Measurements from ENCODE around the gene CCNC. TPM values are rescaled to one million over a fixed set of nuclear protein-coding genes. Genes with fewer than 3 reads are reported as not detected.

The CCNC gene
- total RNA-seq, 1 experiment from 2014 or later, result 43.4 TPM

DNA sequence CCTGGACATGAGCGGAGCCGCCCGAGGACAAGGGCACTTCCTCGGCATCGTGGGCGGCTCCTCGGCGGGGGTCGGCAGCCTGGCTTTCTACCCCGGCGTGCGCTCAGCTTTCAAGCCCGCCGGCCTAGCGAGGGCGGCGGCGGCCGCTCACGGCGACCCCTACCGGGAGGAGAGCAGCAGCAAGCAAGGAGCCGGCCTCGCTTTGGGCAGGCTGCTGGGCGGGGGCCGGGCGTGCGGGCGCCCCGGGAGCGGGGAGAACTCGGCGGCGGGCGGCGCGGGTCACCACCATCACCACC lies 44.9 kb upstream of the CCNC start:
- TF ChIP-seq SIN3A (IDR thresholded peaks at IDR 0.05; ENCODE audit: borderline replicate concordance, insufficient read depth, low read depth, low read length) (no peak), POLR2AphosphoS5 (IDR thresholded peaks at IDR 0.05; ENCODE audit: low read depth, low read length) (no peak), TCF7L2 (IDR thresholded peaks at IDR 0.05; ENCODE audit: low read depth, low read length) (no peak)
- TF ChIP-seq, protein P1, sequence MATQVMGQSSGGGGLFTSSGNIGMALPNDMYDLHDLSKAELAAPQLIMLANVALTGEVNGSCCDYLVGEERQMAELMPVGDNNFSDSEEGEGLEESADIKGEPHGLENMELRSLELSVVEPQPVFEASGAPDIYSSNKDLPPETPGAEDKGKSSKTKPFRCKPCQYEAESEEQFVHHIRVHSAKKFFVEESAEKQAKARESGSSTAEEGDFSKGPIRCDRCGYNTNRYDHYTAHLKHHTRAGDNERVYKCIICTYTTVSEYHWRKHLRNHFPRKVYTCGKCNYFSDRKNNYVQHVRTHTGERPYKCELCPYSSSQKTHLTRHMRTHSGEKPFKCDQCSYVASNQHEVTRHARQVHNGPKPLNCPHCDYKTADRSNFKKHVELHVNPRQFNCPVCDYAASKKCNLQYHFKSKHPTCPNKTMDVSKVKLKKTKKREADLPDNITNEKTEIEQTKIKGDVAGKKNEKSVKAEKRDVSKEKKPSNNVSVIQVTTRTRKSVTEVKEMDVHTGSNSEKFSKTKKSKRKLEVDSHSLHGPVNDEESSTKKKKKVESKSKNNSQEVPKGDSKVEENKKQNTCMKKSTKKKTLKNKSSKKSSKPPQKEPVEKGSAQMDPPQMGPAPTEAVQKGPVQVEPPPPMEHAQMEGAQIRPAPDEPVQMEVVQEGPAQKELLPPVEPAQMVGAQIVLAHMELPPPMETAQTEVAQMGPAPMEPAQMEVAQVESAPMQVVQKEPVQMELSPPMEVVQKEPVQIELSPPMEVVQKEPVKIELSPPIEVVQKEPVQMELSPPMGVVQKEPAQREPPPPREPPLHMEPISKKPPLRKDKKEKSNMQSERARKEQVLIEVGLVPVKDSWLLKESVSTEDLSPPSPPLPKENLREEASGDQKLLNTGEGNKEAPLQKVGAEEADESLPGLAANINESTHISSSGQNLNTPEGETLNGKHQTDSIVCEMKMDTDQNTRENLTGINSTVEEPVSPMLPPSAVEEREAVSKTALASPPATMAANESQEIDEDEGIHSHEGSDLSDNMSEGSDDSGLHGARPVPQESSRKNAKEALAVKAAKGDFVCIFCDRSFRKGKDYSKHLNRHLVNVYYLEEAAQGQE (IDR thresholded peaks at IDR 0.05; ENCODE audit: insufficient read depth in 1 of 2, low read depth in 2 of 2, low read length in 1 of 2), result no peak
- TF ChIP-seq, protein P2, sequence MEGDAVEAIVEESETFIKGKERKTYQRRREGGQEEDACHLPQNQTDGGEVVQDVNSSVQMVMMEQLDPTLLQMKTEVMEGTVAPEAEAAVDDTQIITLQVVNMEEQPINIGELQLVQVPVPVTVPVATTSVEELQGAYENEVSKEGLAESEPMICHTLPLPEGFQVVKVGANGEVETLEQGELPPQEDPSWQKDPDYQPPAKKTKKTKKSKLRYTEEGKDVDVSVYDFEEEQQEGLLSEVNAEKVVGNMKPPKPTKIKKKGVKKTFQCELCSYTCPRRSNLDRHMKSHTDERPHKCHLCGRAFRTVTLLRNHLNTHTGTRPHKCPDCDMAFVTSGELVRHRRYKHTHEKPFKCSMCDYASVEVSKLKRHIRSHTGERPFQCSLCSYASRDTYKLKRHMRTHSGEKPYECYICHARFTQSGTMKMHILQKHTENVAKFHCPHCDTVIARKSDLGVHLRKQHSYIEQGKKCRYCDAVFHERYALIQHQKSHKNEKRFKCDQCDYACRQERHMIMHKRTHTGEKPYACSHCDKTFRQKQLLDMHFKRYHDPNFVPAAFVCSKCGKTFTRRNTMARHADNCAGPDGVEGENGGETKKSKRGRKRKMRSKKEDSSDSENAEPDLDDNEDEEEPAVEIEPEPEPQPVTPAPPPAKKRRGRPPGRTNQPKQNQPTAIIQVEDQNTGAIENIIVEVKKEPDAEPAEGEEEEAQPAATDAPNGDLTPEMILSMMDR (IDR thresholded peaks at IDR 0.05), result no peak; the same call in 1 of the 2 replicates
- H3K4me3 ChIP-seq (ENCODE audit: low read depth in 2 of 2, low read length in 2 of 2), result no peak overlapping the region
- DNase-seq (ENCODE audit: low read depth, low spot score) (no peak), ATAC-seq (no peak)
- POLR2A ChIA-PET, result no interaction called here
- no peaks in the 10 kb centered on the region for H3K36me3 ChIP-seq (ENCODE audit: control insufficient read depth, insufficient read depth, low read length)
- CTCF ChIA-PET, result no interaction called here
- peaks cover 37% of the 10 kb centered on the region for H3K27me3 ChIP-seq (ENCODE audit: control insufficient read depth, insufficient read depth, low read length)
- BruUV-seq (replicated peaks), result no TSS peak
- no peak overlapping the region for H3K27ac ChIP-seq (ENCODE audit: low read length)
- H3K9me3 ChIP-seq (ENCODE audit: control insufficient read depth, insufficient read depth, low read depth, low read length), result no peaks in the 10 kb centered on the region
- H3K4me1 ChIP-seq (ENCODE audit: control insufficient read depth, insufficient read depth, low read length), result no peaks in the 10 kb centered on the region
- in situ Hi-C loops (cut with HindIII; ENCODE audit: low pct_unique_long_range_greater_than_20kb, low sequenced_read_pairs) (no loop called here), intact Hi-C loops (cut with micrococcal nuclease; ENCODE audit: unreplicated experiment) (no loop called here)

DNA sequence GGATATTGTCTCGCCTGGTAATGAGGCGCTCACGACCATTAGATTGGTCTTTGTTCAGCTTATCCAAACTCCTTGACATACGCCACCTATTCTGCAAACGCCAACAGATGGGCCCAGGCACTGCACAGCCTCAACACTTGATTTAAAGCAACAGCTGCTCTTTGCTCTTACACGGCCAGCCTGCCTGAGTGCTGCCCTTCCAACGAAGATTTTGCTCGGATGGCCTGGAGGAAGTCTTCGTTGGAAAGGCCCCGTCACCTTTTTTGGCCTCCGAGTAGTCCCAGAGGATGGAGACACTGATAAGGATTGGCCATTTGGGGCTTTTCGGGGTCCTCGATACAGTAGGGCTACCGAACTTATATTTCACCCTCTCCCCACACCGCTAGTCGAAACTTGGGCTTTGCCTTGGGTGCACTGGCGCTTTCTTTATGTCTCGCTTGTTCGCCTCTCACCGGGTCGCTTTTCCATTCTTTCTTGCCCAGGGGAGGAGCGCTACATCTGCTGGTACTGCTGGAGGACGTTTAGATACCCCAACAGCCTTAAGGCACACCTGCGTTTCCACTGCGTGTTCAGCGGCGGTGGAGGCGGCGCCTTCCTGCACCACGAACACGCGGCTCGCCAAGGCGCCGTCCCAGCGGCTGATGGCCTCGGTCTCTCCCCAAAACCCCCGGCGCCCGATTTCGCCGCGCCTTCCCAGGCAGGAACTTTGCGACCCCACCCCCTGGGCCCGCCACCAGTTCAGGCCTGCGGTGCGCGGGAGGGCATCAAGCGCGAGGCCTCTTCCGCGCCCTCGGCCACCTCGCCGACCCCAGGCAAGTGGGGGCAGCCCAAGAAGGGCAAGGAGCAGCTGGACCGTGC lies 44.3 kb upstream of the CCNC start:
- Histone ChIP-seq H3K27me3 (ENCODE audit: control insufficient read depth, insufficient read depth, low read length) (peaks cover 38% of the 10 kb centered on the region), H3K4me3 (ENCODE audit: low read depth in 2 of 2, low read length in 2 of 2) (no peak overlapping the region), H3K4me1 (ENCODE audit: control insufficient read depth, insufficient read depth, low read length) (no peaks in the 10 kb centered on the region), H3K27ac (ENCODE audit: low read length) (no peak overlapping the region), H3K9me3 (ENCODE audit: control insufficient read depth, insufficient read depth, low read depth, low read length) (no peaks in the 10 kb centered on the region), H3K36me3 (ENCODE audit: control insufficient read depth, insufficient read depth, low read length) (no peaks in the 10 kb centered on the region)
- ChIA-PET CTCF (no interaction called here), POLR2A (no interaction called here)
- no peak for DNase-seq (ENCODE audit: low read depth, low spot score)
- no peak for ATAC-seq
- TF ChIP-seq SIN3A (IDR thresholded peaks at IDR 0.05; ENCODE audit: borderline replicate concordance, insufficient read depth, low read depth, low read length) (no peak), TCF7L2 (IDR thresholded peaks at IDR 0.05; ENCODE audit: low read depth, low read length) (no peak), POLR2AphosphoS5 (IDR thresholded peaks at IDR 0.05; ENCODE audit: low read depth, low read length) (no peak)
- TF ChIP-seq, protein P1 (IDR thresholded peaks at IDR 0.05; ENCODE audit: insufficient read depth in 1 of 2, low read depth in 2 of 2, low read length in 1 of 2), result no peak
- TF ChIP-seq, protein P2 (IDR thresholded peaks at IDR 0.05), result no peak
- no TSS peak for BruUV-seq (replicated peaks)
- intact Hi-C loops (cut with micrococcal nuclease; ENCODE audit: unreplicated experiment) (no loop called here), in situ Hi-C loops (cut with HindIII; ENCODE audit: low pct_unique_long_range_greater_than_20kb, low sequenced_read_pairs) (no loop called here)

Data from Panc1 (cell line).